Measurements from ENCODE around the gene KANSL1.

KANSL1 gene

DNA sequence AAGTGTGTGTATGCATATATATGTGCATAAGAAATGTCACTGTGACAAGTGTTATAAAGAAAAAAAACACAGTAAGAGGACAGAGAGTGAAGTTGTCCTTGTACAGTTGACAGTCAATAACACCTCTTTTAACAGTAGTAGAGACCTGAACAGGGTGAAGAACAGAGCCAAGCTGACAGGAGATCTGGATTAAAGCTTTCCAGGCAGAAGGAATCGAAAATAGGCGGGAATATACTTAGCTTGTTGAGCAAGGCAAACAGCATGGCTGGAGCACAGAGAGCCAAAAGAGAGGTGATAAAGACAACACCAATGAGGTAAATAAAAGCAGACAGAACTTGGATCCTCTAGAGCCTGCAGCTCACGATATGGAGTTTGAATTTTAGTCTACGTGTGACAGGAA is 64.8 kb downstream of the KANSL1 start:
- TF ChIP-seq, protein P1, sequence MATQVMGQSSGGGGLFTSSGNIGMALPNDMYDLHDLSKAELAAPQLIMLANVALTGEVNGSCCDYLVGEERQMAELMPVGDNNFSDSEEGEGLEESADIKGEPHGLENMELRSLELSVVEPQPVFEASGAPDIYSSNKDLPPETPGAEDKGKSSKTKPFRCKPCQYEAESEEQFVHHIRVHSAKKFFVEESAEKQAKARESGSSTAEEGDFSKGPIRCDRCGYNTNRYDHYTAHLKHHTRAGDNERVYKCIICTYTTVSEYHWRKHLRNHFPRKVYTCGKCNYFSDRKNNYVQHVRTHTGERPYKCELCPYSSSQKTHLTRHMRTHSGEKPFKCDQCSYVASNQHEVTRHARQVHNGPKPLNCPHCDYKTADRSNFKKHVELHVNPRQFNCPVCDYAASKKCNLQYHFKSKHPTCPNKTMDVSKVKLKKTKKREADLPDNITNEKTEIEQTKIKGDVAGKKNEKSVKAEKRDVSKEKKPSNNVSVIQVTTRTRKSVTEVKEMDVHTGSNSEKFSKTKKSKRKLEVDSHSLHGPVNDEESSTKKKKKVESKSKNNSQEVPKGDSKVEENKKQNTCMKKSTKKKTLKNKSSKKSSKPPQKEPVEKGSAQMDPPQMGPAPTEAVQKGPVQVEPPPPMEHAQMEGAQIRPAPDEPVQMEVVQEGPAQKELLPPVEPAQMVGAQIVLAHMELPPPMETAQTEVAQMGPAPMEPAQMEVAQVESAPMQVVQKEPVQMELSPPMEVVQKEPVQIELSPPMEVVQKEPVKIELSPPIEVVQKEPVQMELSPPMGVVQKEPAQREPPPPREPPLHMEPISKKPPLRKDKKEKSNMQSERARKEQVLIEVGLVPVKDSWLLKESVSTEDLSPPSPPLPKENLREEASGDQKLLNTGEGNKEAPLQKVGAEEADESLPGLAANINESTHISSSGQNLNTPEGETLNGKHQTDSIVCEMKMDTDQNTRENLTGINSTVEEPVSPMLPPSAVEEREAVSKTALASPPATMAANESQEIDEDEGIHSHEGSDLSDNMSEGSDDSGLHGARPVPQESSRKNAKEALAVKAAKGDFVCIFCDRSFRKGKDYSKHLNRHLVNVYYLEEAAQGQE (IDR thresholded peaks at IDR 0.05; ENCODE audit: insufficient read depth in 1 of 2, low read depth in 2 of 2, low read length in 2 of 2) = no peak

DNA sequence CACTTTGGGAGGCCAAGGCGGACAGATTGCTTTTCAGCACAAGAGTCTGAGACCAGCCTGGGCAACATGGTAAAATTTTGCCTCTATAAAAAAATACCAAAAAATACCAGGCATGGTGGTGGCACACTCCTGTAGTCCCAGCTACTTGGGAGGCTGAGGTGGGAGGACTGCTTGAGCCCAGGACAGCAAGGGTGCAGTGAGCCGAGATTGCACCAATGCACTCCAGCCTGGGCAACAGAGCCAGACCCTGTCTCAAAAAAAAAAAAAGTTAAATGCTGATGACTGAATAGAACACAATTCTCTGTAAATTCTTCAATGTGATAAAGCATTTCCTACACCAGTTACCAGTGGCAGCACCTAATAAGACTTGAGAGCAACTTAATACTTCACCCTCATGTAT is 65.7 kb downstream of the KANSL1 start:
- TF ChIP-seq, protein P1 (IDR thresholded peaks at IDR 0.05; ENCODE audit: insufficient read depth in 1 of 2, low read depth in 2 of 2, low read length in 2 of 2) = no peak
- TF ChIP-seq TAF1 (IDR thresholded peaks at IDR 0.05; ENCODE audit: borderline replicate concordance, insufficient read depth, low read length) (no peak), FOXP2 (optimal IDR thresholded peaks at IDR 0.05; ENCODE audit: borderline replicate concordance, extremely low read depth, extremely low read length, insufficient read depth) (no peak)

DNA sequence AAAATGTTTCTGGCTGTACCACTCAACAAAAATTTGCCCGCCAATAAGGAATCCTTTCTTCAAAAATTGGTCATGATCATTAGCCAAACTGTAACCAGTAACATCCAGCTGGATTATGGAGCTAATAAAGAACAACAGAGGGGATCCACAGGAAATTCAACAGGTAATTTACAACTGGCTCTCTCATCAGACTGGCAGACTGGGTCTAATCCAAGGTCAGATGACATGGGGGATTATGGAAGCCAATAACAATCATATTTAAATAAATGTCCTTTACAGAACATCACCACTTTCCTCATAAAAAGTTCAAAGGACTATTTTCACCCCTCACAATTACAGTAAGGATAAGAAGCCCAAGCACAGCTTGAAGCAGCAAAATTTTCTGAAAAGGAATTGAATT is 66.4 kb downstream of the KANSL1 start:
- TF ChIP-seq FOXP2 (optimal IDR thresholded peaks at IDR 0.05; ENCODE audit: borderline replicate concordance, extremely low read depth, extremely low read length, insufficient read depth) (no peak), TAF1 (IDR thresholded peaks at IDR 0.05; ENCODE audit: borderline replicate concordance, insufficient read depth, low read length) (no peak), POLR2AphosphoS5 (IDR thresholded peaks at IDR 0.05; ENCODE audit: low read depth, low read length) (no peak), SIN3A (IDR thresholded peaks at IDR 0.05; ENCODE audit: borderline replicate concordance, insufficient read depth, low read length) (no peak)
- TF ChIP-seq, protein P1 (IDR thresholded peaks at IDR 0.05; ENCODE audit: insufficient read depth in 1 of 2, low read depth in 2 of 2, low read length in 2 of 2) = no peak

DNA sequence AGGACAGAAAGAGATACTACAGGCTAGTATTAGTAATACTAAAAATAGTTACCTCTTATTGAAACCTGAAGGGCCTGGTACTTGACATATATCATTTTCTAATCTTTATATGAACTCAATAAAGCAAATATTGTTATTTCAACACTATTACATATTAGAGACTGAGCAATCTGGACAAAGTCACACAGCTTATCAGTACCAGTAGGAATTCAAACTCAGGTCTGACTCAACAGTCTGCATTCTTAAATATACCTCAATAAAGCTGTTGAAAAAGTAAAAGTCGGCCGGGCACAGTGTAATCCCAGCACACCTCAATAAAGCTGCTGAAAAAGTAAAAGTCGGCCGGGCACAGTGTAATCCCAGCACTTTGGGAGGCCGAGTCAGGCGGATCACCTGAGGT is 67.4 kb downstream of the KANSL1 start:
- TF ChIP-seq FOXP2 (optimal IDR thresholded peaks at IDR 0.05; ENCODE audit: borderline replicate concordance, extremely low read depth, extremely low read length, insufficient read depth) (no peak), SIN3A (IDR thresholded peaks at IDR 0.05; ENCODE audit: borderline replicate concordance, insufficient read depth, low read length) (no peak), POLR2AphosphoS5 (IDR thresholded peaks at IDR 0.05; ENCODE audit: low read depth, low read length) (no peak), TAF1 (IDR thresholded peaks at IDR 0.05; ENCODE audit: borderline replicate concordance, insufficient read depth, low read length) (no peak)
- TF ChIP-seq, protein P1 (IDR thresholded peaks at IDR 0.05; ENCODE audit: insufficient read depth in 1 of 2, low read depth in 2 of 2, low read length in 2 of 2) = no peak

DNA sequence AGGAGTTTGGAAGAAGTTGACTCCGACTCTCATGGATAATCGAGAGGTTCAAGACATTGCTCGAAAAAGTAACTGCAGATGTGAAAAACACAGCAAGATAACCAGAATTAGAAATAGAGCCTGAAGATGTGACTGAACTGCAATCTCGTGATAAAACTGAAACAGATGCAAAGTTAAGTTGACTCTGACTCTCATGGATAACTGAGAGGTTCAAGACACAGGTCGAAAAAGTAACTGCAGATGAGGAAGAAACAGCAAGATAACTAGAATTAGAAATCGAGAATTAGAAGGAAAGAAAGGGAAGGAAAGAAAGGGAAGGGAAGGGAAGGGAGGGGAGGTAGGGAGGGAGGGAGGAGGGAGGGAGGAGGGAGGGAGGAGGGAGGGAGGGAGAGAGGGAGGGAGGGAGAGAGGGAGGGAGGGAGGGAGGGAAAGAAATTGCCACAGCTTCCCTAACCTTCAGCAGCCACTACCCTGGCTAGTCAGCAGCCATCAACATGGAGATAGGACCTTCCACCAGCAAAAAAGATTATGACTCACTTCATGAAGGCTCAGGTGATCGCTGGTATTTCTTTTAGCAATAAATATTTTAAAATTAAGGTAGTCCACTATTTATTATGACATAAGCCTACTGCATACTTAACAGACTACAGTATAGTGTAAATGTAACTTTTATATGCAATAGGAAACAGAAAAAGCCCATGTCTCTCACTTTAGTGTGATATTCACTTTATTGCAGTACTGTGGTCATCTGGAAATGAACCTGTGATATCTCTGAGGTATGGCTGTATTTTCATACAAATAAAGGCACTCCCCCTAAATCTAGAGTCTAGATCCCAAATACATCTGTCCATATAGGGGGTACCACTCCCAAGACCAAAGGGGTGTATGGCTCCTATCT is 68.3 kb downstream of the KANSL1 start:
- TF ChIP-seq FOXP2 (optimal IDR thresholded peaks at IDR 0.05; ENCODE audit: borderline replicate concordance, extremely low read depth, extremely low read length, insufficient read depth) (no peak), POLR2AphosphoS5 (IDR thresholded peaks at IDR 0.05; ENCODE audit: low read depth, low read length) (no peak), TAF1 (IDR thresholded peaks at IDR 0.05; ENCODE audit: borderline replicate concordance, insufficient read depth, low read length) (no peak), SIN3A (IDR thresholded peaks at IDR 0.05; ENCODE audit: borderline replicate concordance, insufficient read depth, low read length) (no peak)
- TF ChIP-seq, protein P1 (IDR thresholded peaks at IDR 0.05; ENCODE audit: insufficient read depth in 1 of 2, low read depth in 2 of 2, low read length in 2 of 2) = no peak
